ENCODE data around the gene SMAD6.
A peak's percentile ranks its signal among the peaks of the same experiment; 100 is the strongest.

SMAD6 gene

DNA sequence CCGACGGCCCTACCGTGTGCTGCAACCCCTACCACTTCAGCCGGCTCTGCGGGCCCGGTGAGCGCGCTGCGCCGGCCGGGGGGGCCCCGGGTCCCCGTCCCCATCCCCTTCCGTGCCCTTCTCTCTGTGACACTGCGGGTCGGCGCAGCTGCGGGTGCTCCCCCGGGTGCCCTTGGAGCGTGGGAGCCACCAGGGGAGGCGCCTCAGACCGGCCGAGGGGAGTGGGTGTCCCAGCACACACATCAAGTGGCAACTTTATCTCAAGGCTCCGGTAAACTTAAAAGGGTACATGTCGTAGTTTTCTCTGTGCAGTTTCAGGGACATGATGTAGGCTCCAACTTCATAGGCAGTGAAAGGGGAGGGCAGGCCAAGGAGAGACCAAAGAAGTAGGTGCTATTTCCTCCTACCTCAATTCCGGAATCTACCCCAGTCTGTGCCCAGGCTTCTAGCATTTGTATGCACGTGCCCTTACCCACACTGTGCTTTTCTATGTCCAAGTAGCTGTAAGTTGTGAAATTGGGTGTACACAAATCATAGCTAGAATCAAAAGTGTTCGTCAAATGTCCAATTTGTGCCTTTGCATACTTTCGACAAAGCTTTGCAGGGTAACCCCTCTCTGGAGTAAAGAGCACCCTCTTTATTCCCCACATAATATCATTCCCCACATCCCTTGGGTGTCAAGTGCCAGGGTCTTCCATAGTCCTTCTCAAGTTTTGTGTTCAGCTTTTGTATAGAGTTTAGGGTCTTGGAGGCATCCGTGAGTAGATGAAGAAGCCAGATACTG, 2.2 kb downstream of the SMAD6 start:
- DNase-seq (ENCODE audit: low read depth) = no peak

DNA sequence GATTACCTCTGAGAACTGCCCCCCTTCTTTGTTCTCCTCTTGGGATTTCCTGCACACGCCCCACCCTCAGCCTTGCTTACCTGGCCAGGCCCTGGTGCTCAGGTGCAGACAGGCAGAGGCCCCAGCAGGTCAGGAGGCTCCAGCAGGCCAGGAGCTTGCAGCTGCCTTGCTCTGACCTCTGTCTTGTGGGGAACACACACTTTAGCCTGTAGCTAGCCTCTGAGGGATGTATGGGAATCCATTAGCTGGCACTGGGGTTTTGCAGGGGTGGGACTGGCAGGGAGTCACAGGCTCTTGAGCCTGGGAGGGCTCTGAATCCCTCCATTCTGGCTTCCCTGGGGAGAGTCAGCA, 2.7 kb downstream of the SMAD6 start:
- DNase-seq (ENCODE audit: low read depth) = no peak

DNA sequence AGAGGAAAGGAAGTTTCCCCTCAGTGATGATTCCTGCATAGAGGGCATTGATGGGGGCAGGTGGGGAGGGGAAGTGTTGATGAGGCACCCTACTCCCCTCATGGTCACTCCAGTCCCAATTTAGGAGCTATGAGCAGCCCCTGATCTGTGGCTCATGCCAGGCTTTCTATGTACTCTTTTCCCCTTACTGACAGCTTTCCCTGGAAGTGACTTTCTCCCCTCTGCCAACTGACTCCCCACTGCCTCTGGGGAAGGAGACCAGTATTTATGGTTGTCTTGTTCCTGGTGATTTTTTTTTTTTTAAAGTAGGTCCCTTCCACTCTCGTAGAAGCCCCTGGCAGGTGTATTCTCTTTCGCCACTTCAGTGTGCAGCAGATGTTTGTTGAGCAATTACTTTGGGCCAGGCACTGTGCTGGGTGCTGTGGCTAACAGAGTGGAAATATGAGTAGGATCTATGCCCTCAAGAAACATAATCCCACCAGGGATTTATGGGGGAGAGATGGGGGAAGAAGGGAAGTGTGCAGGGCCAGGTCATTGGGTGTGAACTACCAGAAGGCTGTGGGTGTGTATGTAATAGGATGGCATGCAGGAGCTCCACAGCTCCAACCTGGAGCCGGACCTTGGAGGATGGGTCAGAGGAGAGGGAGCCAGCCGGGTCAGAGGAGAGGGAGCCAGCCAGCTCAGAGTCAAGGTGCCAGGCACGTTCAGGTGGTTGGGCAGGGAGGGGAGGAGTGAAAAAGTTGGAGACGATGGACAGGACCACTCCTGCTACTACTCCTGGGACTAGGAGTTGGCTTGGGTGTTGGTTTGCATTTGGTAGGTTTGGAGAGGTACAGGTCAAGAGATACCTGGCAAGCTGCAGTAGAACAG, 3.5 kb downstream of the SMAD6 start:
- DNase-seq (ENCODE audit: low read depth) = no peak

DNA sequence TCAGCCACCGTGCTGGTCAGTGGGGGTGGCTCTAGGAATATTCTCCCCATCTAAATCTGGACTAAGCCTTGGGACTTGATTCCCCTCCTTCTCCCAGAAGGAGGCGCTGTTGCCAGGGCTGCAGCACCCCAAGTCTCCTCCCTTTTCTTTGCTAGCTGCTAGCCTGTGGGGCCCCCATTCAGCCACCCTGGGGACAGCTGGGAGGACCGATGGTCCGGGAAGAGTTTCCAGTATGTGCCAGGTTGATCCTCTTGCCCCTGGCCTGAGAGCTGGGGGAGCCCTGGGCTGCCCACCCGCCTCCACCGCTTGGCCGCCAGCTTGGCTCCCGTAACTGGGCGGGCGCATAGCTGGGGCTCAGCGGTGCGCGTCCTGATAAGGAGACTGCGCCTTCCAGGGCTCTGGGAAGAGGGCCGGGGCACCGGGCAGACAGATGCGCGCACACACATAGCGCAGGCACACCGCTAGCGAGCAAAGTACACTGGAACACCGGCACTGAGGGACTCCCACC, 4.2 kb downstream of the SMAD6 start:
- DNase-seq (ENCODE audit: low read depth) = no peak

DNA sequence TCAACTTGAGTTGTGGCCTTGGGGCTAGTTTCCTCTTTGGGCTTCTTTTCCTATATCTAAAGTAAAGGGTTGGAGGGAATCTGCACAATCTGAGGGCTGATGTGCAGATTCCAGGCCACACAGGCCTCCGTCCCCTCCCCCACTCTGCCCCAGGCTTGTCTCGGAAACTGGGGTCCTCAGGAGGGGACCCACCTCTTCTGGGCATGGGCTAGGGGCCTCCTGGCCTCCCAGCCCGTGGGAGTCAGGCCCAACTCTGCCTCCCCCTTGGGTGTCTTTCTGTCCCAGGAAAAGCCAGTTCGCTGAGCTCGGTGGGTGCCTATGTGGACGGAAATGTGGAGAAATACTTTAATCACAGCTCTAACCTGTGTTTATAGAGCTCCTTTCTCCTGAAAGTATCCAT, 4.8 kb downstream of the SMAD6 start:
- DNase-seq (ENCODE audit: low read depth) = no peak

DNA sequence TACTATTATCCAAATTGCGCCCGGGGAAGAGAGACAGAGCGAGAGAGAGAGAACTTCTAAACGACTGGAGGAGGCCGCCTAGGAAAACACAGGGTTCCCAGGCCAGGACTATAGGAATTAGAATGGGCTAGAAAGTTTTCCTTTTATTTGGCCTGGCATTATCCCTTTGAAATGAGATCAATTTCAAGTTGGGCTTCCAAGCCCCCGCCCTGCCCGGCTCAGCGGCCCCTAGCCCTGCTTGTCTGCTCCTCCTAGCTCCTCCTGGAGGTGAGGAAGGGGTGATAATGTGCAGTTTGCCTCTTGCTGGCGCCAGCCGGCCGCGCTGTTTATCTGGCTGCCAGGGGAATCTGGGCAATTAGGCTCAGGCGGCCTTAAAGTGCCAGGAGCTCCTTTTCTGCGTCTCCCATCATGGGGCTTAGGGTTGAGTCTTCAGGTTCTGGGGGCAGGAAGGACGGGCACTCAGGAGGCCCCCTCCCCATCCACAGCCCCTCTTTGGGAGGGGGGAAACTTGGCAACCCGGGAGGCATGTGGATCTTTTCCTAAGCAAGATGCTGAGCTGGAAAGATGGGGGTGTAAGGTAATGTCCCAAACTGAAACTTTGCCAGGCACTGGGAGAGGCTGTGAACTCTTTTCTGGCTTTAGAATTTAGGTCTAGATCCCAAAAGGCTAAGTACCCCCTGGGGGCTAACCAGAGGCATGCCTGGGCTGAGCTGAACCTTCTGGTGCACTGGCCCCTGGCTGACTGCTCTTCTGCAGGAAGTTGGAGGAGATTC, 5.5 kb downstream of the SMAD6 start:
- peak; percentile 43 for DNase-seq (ENCODE audit: low read depth)

DNA sequence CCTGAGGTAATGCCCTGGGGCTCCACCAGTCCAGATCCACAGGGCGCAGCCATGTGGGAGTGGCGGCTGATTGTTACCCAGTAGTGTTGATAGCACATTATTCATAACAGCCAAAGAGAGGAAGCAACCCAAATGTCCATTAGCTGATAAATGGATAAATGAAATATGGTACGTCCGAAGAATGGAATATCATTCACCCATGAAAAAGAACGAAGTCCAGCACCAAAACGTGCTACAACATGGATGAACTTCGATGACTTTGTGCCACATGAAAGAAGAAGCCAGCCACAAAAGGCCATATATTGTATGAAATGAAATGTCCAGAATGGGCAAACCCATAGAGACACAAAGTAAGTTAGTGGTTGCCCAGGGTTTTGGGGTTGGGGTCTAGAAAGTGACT, 6.4 kb downstream of the SMAD6 start:
- no peak for DNase-seq (ENCODE audit: low read depth)

DNA sequence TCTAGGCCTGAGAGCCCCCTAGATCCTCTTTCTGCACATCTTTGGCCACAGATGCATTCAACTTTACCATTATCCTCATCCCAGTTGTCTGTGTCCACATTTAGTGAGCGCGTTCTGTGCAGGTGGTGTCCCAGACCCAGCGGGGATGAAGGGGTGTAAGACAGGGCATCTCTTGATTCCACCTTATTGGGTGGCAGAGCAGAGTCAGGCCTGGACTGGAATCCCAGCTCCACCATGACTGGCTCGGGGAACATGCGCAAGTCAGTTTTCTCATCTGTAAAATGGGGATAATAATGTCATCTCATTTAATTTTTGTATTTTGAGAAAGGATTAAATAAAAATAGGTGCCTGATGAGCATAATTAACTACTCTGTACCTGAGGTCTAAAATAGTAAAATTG, 7.8 kb downstream of the SMAD6 start:
- DNase-seq (ENCODE audit: low read depth) = no peak

DNA sequence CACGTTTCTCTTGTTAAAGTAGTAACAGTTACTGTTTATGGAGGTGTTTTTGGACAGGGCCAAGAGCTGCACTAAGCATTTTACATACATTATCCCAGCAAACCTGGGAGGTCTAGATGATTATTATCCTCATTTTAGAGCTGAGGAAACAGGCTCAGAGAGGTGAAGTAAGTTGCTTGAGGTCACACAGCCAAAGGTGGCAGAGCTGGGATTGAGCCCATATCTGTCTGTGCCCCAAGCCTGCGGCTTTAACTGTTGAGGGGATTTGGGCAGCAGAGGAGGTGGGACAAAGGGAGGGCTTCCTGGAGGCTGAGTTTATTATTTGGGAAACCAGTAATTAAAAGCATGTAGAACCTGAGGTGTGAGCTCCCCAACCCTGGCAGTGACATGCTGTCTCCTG, 9.2 kb downstream of the SMAD6 start:
- DNase-seq (ENCODE audit: low read depth) = no peak

DNA sequence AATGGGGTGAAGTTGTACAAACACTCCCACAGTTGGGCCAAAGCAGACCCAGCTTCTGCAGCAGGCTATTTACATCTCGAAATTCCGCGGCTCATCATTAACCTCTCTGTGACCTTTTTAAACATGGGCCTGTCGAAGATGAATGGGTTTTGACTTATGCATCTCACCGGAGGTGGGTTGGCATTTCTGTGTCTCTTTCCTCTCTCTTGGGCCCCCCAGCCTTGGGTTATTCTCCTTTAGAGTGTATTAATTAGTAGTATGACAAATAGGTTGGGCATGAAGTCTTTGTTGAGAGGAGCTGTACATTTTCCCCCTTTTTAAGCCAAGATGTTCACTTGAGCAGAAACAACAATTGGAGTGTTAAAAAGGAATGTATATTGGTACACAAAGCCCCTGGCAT, 9.8 kb downstream of the SMAD6 start:
- no peak for DNase-seq (ENCODE audit: low read depth)

DNA sequence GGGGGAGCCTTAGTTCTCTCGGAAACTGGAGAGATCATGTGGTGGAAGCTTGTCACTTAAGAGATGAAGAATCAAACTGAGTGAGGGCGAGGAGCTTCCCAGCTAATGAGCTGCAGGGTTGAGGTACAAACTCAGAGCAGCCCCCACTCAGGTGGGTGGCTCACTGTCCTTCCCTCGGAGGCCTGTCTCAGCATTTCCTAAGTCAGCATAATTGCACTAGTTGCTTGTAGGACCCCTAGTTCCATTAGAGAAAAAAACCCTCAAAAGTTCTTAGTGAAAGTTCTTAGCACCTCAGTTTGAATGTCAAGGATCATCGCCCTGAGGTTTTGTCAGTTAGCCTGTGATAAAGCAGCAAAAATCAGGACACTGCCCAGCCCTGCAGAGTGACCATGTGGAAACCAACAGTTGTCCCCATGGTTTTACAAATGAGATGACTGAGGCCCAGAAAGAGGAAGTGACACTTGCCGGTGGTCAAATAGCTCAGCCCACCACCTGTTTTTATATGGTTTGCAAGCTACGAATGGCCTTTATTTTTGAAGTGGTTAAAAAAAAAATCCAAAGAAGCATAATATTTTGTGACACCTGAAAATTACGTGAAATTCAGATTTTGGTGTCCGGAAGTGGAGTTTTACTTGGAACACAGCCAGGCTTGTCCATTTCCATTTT, 11.9 kb downstream of the SMAD6 start:
- DNase-seq (ENCODE audit: low read depth) = no peak

DNA sequence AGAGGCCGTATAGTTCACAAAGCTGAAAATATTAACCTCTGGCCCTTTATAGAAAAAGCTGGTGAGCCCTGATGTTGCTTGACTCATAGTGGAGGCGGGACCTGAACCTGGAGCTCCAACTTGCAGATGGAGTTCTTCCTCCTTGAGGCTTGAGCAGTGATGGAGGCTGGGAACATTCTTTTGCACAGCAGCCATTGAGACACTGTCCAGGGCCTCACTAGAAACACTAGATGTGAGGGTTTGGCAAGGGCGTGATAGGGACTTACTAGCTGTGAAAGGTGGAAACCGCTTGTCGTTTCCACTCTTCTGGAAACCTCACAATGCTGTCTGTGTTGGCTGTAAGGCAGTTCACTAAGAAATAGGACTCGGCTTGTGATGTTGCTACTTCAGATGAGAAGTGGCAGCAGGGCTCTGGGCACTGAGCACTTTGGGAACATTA, 12.5 kb downstream of the SMAD6 start:
- DNase-seq (ENCODE audit: low read depth) = no peak

DNA sequence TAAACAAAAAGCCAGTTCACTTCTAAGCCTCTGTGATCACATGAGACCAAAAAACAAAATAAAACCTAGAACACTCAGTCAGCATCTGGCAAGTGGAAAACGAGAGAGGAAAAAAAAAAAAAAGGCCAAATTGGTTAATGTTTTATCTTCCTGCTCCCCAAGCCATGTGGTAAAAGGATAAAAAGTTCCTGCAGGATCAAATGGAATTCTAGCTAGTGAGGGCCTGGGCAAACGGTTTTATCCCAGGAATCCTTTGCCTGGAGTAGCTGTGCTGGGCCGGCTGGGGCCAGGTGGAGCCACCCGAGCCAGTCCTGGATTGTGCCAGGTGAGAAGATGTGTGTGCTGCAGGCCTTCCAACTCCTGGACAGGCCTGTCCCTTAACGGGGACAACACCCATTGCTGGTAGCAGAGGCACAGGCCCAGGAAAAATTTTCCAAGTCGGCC, 13.2 kb downstream of the SMAD6 start:
- DNase-seq (ENCODE audit: low read depth) = no peak

DNA sequence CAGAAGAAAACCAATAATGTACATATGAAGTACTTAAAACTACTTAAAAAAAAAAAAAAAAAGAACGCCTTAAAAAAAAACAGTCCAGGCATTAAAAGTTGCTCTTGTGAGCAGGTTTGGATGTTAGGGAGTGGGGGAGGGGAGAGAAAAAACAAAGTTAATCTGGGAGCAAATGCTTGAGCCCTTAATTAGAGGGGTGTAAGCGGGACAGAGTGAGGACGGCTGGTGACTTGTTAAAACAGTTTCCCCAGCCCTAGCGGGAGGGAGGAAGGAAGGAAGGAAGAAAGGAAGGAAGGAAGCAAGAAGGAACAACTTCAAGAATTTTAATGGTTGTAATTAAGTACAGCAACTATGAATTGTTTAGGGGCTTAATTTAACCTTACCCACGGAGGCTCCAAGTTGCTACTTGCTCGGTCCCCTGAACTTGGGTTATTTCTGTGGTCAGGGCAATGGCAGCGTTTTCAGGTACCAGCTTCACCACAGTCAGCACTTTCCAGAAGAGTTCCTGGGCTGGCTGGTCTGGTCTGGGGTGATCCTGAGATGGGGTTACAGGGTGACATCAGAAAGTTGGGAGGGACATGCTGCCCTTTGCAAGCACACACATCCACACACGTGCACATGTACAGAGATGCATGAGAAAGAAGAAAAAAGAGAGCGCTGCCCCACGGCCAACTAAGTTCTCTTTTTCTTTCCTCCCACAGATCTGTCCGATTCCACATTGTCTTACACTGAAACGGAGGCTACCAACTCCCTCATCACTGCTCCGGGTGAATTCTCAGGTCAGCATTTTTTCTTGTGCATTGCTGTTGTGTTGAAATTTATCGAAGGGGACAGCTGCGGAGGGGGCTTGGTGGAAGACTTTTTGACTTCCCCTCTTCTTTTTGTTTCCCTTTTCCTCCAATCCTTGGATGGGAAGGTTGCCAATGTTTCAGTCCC, 14.0 kb downstream of the SMAD6 start:
- no peak for DNase-seq (ENCODE audit: low read depth)

DNA sequence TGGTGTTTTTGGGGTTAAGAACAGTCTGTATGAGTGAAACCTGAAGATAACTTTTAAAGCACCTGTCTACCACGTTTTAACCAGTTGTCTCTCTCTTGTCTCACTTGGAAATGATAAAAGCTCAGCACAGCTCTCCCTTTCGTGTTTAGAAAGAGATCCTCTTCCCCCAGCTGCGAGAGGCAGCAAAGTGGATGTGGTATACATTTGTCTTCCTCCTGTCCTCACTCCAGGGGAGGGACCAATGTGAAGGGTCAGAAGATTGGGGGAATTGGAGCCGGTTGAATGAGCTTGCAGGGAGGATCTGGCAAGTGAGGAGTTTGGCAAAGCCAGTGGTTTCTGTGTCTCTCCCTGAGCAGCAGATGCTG, 14.6 kb downstream of the SMAD6 start:
- DNase-seq (ENCODE audit: low read depth) = no peak

DNA sequence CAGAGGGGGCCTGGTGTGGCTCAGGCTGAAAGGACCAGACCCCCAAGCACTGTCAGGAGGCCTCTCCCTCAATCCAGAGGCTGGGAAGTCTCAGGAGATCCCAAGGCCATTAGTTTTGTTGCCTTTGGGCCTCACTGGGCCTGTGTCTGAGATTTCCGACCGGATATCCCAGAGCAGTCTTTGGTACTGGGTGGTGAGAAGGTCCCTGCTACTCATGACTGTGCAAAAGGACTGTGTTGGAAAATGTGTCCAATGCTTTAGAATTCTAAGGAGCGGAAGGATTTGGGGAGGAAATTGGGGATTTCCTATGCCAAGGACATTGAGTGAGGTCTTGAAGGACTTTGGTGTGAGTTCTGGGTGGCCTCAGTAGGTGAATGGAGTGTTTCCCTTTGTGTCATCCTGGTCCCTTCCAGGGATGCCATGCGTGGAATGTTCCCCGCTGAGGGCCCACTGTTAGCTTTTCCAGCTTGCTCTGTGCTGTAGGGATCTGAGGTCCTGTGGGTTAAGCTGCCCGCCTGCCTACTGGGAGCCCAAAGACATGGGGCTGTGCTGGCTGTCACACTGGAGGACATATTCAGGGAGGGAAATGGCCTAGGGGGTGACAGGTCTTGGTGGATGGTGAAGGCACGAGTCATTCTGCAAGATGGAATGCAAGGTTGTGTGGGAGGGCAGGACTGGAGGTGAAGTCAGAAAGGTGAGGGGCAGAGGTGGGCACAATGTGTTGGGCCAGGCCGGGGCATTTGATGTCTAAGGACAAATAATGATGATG, 16.4 kb downstream of the SMAD6 start:
- no peak for DNase-seq (ENCODE audit: low read depth)

DNA sequence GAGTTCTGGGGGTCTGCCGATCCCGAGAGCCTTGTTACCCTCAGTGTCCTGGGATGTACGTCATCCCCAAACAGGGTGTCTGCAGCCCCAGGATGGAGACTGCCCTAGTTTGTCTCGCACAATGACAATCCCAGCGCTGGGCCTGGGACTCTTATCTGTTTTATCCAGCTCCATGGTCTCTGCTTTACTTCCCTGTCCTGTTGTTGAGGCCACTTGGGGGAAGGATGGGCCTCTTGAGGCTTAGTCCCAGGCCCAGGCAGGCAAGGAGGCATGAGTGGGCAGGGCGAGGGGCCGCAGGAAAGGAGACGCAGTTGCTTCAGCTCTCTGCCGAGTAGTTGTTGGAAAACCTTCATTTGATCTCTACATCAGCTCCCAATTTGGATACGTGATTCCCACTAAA, 17.4 kb downstream of the SMAD6 start:
- DNase-seq (ENCODE audit: low read depth) = no peak

DNA sequence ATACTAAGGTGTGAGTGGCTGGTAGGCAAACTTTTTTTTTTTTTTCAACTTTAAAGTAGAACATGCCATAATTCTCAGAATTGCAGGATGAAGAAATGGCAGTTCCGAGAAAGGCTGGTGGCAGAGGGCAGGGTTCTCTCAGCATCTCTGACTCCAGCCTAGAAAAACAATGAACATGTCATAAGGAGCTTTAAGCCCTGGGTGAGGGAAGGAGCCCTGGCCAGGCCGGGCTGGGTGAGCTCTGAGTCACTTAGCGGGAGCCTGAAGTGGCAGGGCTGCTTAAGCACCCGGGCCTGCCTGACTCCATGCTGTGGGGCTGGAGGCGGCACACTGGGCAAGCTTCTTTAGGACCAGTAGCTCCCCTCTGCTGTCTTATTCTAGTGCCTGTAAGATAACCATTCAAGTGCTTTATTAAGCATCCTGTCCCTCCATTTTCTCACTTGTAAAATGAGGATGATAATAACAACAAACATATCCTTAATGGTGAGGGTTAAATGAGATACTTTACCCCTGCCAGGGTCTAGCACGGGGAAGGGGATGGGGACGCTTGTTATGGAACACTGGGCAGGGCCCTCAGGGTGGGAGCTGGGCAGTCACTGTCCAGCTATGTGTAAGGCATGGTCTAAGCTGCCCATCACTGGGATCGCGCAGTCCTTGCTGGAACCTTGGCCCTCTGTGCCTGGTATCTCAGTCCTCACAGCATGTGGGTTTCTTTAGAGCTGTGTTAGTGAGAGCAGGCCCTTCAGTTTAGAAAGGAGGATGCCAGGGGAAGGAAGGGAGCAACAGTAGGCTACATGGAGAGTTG, 18.4 kb downstream of the SMAD6 start:
- no peak for DNase-seq (ENCODE audit: low read depth)

DNA sequence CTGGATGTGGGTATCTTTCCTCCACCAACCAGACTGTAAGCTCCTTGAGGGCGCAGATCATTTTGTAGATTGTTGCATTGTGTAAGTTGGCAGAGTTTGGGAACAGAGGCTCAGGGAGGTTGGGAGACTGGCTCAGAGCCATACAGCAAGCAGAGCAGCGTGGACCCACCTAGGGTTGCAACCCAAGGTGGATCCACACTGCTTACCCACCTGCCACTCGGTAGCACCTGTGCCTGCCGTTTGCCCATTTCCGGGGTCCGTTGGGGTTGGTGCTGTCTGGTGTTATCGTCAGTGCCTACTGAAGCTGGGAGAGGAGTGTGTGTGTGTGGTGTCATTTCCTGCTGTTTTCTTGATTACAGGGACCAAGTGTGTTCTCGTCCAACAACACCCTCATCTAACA, 19.0 kb downstream of the SMAD6 start:
- no peak for DNase-seq (ENCODE audit: low read depth)

Data from fibroblast of the conjunctiva (primary cell).